ENCODE results near the gene FRMD4A.
A peak's percentile ranks its signal among the peaks of the same experiment; 100 is the strongest.

DNA sequence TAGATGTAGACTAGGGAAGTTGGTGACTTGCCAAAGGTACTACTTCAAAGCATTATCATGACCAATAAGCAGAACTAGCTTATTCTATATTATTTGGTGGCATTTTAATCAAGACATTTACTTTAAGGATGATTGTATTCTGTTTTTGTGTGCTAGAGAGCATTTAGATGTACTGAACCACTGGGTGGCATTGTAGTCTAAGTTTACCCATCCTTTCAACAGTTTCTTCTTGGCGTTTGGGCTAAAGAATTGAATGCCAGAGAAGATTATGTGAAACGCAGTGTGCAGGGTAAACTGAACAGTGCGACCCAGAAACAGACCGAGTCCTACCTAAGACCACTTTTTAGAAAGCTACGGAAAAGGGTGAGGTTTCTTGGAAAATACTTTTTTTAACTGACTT, 717.2 kb downstream of the FRMD4A start:
- TF ChIP-seq POLR2A (IDR thresholded peaks at IDR 0.05), result no peak
- peak in 1 of 6 experiments; percentile 25 for TF ChIP-seq CTCF (IDR thresholded peaks at IDR 0.05)
